ENCODE data around the gene COMT. TPM values are rescaled to one million over a fixed set of nuclear protein-coding genes. Genes with fewer than 3 reads are reported as not detected.

The COMT gene
- total and polyA plus RNA-seq, 9 of the 15 experiments (the other 6 are each of a cell fraction or from before 2014, with no cell fraction given) = 12.5 to 351 (median 155) TPM

DNA sequence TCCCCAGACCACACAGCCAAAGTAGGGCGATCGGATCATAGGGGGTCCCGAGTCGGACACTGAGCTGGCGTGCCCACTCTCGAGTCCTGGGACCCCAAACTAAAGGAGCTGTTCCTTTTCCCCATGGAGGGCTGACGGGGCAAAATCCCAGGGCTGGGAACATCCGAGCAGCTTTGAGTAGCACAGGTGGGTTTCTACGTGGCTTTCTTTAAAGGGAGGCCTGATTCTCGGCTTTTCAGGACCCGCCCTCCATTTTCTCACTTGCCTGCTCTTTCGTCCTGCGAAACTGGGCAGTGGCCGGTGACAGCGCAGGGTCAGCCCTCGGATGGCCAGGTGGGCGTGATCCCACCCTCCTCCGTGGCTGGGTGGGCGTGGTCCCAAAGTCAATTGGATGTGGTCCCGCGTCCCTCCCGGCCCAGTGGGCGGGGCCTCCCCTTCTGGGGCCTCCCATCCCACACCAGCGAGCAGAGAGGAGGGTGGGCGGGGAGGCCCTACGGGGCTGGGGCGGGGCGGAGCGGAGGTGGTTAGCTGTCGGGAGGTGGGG is 17.5 kb downstream of the COMT start (continued):
- no peak for TF ChIP-seq MTF1 (CRISPR knock-in tag; IDR thresholded peaks at IDR 0.05; ENCODE audit: borderline replicate concordance)
- TF ChIP-seq XRCC3 (IDR thresholded peaks at IDR 0.05) = no peak
- TF ChIP-seq ILF3 (IDR thresholded peaks at IDR 0.05; ENCODE audit: borderline replicate concordance) = no peak; the same call in 1 of the 2 replicates
- TF ChIP-seq MEF2A (IDR thresholded peaks at IDR 0.05; ENCODE audit: control insufficient read depth, low read depth, low read length) = no peak
- no peak for TF ChIP-seq KLF16 (IDR thresholded peaks at IDR 0.05)
- TF ChIP-seq ZFX (CRISPR knock-in tag; IDR thresholded peaks at IDR 0.05) = no peak
- TF ChIP-seq ZNF79 (CRISPR knock-in tag; IDR thresholded peaks at IDR 0.05; ENCODE audit: low read depth) = no peak
- TF ChIP-seq NCOA6 (IDR thresholded peaks at IDR 0.05) = no peak
- no peak for TF ChIP-seq NR2F6 (CRISPR knock-in tag; IDR thresholded peaks at IDR 0.05)
- no peak for TF ChIP-seq NR1H2 (CRISPR knock-in tag; IDR thresholded peaks at IDR 0.05)
- TF ChIP-seq ZNF586 (CRISPR knock-in tag; conservative IDR thresholded peaks at IDR 0.05) = no peak
- peak; percentile 14; the same call in 1 of the 2 replicates for TF ChIP-seq HCFC1 (IDR thresholded peaks at IDR 0.05; ENCODE audit: low read depth, low read length)
- TF ChIP-seq, protein P1, sequence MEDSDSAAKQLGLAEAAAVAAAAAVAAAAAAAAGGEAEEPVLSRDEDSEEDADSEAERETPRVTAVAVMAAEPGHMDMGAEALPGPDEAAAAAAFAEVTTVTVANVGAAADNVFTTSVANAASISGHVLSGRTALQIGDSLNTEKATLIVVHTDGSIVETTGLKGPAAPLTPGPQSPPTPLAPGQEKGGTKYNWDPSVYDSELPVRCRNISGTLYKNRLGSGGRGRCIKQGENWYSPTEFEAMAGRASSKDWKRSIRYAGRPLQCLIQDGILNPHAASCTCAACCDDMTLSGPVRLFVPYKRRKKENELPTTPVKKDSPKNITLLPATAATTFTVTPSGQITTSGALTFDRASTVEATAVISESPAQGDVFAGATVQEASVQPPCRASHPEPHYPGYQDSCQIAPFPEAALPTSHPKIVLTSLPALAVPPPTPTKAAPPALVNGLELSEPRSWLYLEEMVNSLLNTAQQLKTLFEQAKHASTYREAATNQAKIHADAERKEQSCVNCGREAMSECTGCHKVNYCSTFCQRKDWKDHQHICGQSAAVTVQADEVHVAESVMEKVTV (CRISPR knock-in tag; IDR thresholded peaks at IDR 0.05) = no peak
- TF ChIP-seq XRCC5 (IDR thresholded peaks at IDR 0.05; ENCODE audit: low read depth, low read length) = no peak
- TF ChIP-seq, protein P2, sequence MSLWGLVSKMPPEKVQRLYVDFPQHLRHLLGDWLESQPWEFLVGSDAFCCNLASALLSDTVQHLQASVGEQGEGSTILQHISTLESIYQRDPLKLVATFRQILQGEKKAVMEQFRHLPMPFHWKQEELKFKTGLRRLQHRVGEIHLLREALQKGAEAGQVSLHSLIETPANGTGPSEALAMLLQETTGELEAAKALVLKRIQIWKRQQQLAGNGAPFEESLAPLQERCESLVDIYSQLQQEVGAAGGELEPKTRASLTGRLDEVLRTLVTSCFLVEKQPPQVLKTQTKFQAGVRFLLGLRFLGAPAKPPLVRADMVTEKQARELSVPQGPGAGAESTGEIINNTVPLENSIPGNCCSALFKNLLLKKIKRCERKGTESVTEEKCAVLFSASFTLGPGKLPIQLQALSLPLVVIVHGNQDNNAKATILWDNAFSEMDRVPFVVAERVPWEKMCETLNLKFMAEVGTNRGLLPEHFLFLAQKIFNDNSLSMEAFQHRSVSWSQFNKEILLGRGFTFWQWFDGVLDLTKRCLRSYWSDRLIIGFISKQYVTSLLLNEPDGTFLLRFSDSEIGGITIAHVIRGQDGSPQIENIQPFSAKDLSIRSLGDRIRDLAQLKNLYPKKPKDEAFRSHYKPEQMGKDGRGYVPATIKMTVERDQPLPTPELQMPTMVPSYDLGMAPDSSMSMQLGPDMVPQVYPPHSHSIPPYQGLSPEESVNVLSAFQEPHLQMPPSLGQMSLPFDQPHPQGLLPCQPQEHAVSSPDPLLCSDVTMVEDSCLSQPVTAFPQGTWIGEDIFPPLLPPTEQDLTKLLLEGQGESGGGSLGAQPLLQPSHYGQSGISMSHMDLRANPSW (CRISPR knock-in tag; IDR thresholded peaks at IDR 0.05) = 0 out of 2 replicates have a peak, but pooled peaks have one; percentile 83
- TF ChIP-seq CBX8 (IDR thresholded peaks at IDR 0.05; ENCODE audit: borderline replicate concordance, extremely low read depth, low read depth, low read length, poor library complexity, severe bottlenecking) = no peak
- TF ChIP-seq FOXK2 (conservative IDR thresholded peaks at IDR 0.05 in 1 of 2, IDR thresholded peaks at IDR 0.05 in 1 of 2; ENCODE audit: low read depth in 2 of 2) = no peak
- TF ChIP-seq MYC (IDR thresholded peaks at IDR 0.05; ENCODE audit: low read depth, low read length) = peak; percentile 56; the same call in 1 of the 2 replicates
- no peak for TF ChIP-seq MYC (CRISPR knock-in tag; IDR thresholded peaks at IDR 0.05; ENCODE audit: borderline replicate concordance, low read depth)
- TF ChIP-seq CREB1 (IDR thresholded peaks at IDR 0.05) = peak; percentile 64; the same call in 1 of the 2 replicates
- no peak for TF ChIP-seq CREB1 (CRISPR knock-in tag; IDR thresholded peaks at IDR 0.05)
- TF ChIP-seq, protein P3, sequence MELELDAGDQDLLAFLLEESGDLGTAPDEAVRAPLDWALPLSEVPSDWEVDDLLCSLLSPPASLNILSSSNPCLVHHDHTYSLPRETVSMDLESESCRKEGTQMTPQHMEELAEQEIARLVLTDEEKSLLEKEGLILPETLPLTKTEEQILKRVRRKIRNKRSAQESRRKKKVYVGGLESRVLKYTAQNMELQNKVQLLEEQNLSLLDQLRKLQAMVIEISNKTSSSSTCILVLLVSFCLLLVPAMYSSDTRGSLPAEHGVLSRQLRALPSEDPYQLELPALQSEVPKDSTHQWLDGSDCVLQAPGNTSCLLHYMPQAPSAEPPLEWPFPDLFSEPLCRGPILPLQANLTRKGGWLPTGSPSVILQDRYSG (tag; conservative IDR thresholded peaks at IDR 0.05; ENCODE audit: low read depth) = no peak
- no peak for TF ChIP-seq SP2 (IDR thresholded peaks at IDR 0.05; ENCODE audit: extremely low read depth, low read depth, low read length, poor library complexity, severe bottlenecking)
- TF ChIP-seq MXI1 (IDR thresholded peaks at IDR 0.05; ENCODE audit: low read depth, low read length) = peak; percentile 56; the same call in 1 of the 2 replicates
- TF ChIP-seq ZNF76 (CRISPR knock-in tag; IDR thresholded peaks at IDR 0.05; ENCODE audit: borderline replicate concordance) = no peak
